Ectodermal cell (in vitro differentiated cells): Measurements from ENCODE around the gene SIDT1. TPM values are rescaled to one million over a fixed set of nuclear protein-coding genes. Genes with fewer than 3 reads are reported as not detected.

Source experiments
- H3K27ac ChIP-seq: 2 replicates; pipeline ENCODE4 v1.7.0; 2013; ENCODE audit warnings: mild to moderate bottlenecking, low read depth, low read length; ENCODE audit not compliant: insufficient read depth, poor library complexity, severe bottlenecking
- H3K27me3 ChIP-seq: 2 replicates; pipeline ENCODE4 v1.7.0; 2013; ENCODE audit warnings: mild to moderate bottlenecking, low read length; ENCODE audit not compliant: insufficient read depth, control insufficient read depth, poor library complexity, severe bottlenecking
- H3K36me3 ChIP-seq: one replicate; pipeline ENCODE4 v1.7.0; 2013; ENCODE audit warnings: low read length; ENCODE audit not compliant: control insufficient read depth, insufficient read depth
- H3K4me1 ChIP-seq: one replicate; pipeline ENCODE4 v1.7.0; 2013; ENCODE audit warnings: low read length; ENCODE audit not compliant: control insufficient read depth, insufficient read depth
- H3K4me3 ChIP-seq: 2 replicates; pipeline ENCODE4 v1.7.0; 2013; ENCODE audit warnings: low read depth, low read length, control low read depth; ENCODE audit not compliant: insufficient read depth
- H3K9me3 ChIP-seq: 2 replicates; pipeline ENCODE4 v1.7.0; 2013; ENCODE audit warnings: mild to moderate bottlenecking, low read length, moderate library complexity; ENCODE audit not compliant: control insufficient read depth
- WGBS, 2 experiments: methylation state at CpG; one replicate each; pipeline ENCODE4 v1.1.7; 2013; ENCODE audit warnings: missing lambda C conversion rate in 2 of 2; 5-methylcytosine and 5-hydroxymethylcytosine counted together
- polyA plus RNA-seq, 4 experiments: library from polyadenylated mRNA; stranded (reverse); fragments of 50-300 nt; gene quantifications; one replicate each; pipeline ENCODE4 v1.2.3, GENCODE V29; 2013

Gene SIDT1
- not detected for polyA plus RNA-seq (2013, experiment 1 of 4)
- polyA plus RNA-seq (2013, experiment 2 of 4), result 0.04 TPM
- 0.32 TPM for polyA plus RNA-seq (2013, experiment 3 of 4)
- polyA plus RNA-seq (2013, experiment 4 of 4), result 0.04 TPM

- Histone ChIP-seq H3K27ac (no peak within 1 kb of the TSS), H3K36me3 (no peaks in the 10 kb centered on the region), H3K4me3 (peak within 1 kb of the TSS; percentile 37), H3K9me3 (no peaks in the 10 kb centered on the region), H3K4me1 (peaks cover 3% of the 10 kb centered on the region), H3K27me3 (peaks cover 92% of the 10 kb centered on the region)
- 16 to 17% methylated on average over 16 to 18 of the region's 18 CpGs for WGBS, 2 experiments
Observed at GRCh38 chr3:113531826-113532697, at the start of gene SIDT1. Gene SIDT1, plus strand, starts transcription at chr3:113532555. Its CDS starts 467 bp downstream, at chr3:113533022.

- 83 to 91% methylated on average over 8 of the region's 8 CpGs for WGBS, 2 experiments
- Histone ChIP-seq H3K27ac (no peak overlapping the region), H3K36me3 (peaks cover 12% of the 10 kb centered on the region), H3K9me3 (no peaks in the 10 kb centered on the region), H3K27me3 (no peaks in the 10 kb centered on the region), H3K4me1 (no peaks in the 10 kb centered on the region), H3K4me3 (no peak overlapping the region)
Observed at GRCh38 chr3:113485161-113485609, 47.2 kb upstream of the SIDT1 start.

GRCh38 chr3:113495035-113495434, 37.3 kb upstream of the SIDT1 start:
- Histone ChIP-seq H3K4me3 (no peak overlapping the region), H3K4me1 (no peaks in the 10 kb centered on the region), H3K27ac (no peak overlapping the region), H3K36me3 (peaks cover 17% of the 10 kb centered on the region), H3K9me3 (no peaks in the 10 kb centered on the region), H3K27me3 (no peaks in the 10 kb centered on the region)
- 92 to 94% methylated on average over 2 of the region's 2 CpGs for WGBS, 2 experiments

GRCh38 chr3:113496924-113497323, 35.4 kb upstream of the SIDT1 start:
- Histone ChIP-seq H3K9me3 (no peaks in the 10 kb centered on the region), H3K36me3 (peaks cover 17% of the 10 kb centered on the region), H3K27me3 (no peaks in the 10 kb centered on the region), H3K27ac (no peak overlapping the region), H3K4me3 (no peak overlapping the region), H3K4me1 (no peaks in the 10 kb centered on the region)

GRCh38 chr3:113498221-113499005, 33.9 kb upstream of the SIDT1 start:
- Histone ChIP-seq H3K27me3 (no peaks in the 10 kb centered on the region), H3K27ac (no peak overlapping the region), H3K9me3 (no peaks in the 10 kb centered on the region), H3K36me3 (peaks cover 10% of the 10 kb centered on the region), H3K4me3 (no peak overlapping the region), H3K4me1 (no peaks in the 10 kb centered on the region)
- 92 to 95% methylated on average over 5 of the region's 5 CpGs for WGBS, 2 experiments

GRCh38 chr3:113499081-113499480, 33.3 kb upstream of the SIDT1 start:
- H3K27ac ChIP-seq, result no peak overlapping the region
- H3K27me3 ChIP-seq, result no peaks in the 10 kb centered on the region
- 76 to 94% methylated on average over 1 of the region's 1 CpG for WGBS, 2 experiments
- H3K9me3 ChIP-seq, result no peaks in the 10 kb centered on the region
- H3K4me3 ChIP-seq, result no peak overlapping the region
- peaks cover 5% of the 10 kb centered on the region for H3K36me3 ChIP-seq
- H3K4me1 ChIP-seq, result no peaks in the 10 kb centered on the region

GRCh38 chr3:113501597-113501996, 30.8 kb upstream of the SIDT1 start:
- 86 to 89% methylated on average over 2 of the region's 2 CpGs for WGBS, 2 experiments

GRCh38 chr3:113505867-113506266, 26.5 kb upstream of the SIDT1 start:
- Histone ChIP-seq H3K27ac (no peak overlapping the region), H3K9me3 (no peaks in the 10 kb centered on the region), H3K4me1 (no peaks in the 10 kb centered on the region), H3K36me3 (no peaks in the 10 kb centered on the region), H3K4me3 (no peak overlapping the region), H3K27me3 (no peaks in the 10 kb centered on the region)
- 93 to 97% methylated on average over 3 of the region's 3 CpGs for WGBS, 2 experiments

More at GRCh38 chr3:113501597-113501996, 30.8 kb upstream of the SIDT1 start:
- H3K9me3 ChIP-seq, result no peaks in the 10 kb centered on the region
- no peaks in the 10 kb centered on the region for H3K4me1 ChIP-seq
- peaks cover 5% of the 10 kb centered on the region for H3K36me3 ChIP-seq
- H3K4me3 ChIP-seq, result no peak overlapping the region
- H3K27me3 ChIP-seq, result no peaks in the 10 kb centered on the region
- H3K27ac ChIP-seq, result no peak overlapping the region

- Histone ChIP-seq H3K36me3 (no peaks in the 10 kb centered on the region), H3K9me3 (no peaks in the 10 kb centered on the region), H3K4me3 (no peak overlapping the region), H3K4me1 (no peaks in the 10 kb centered on the region), H3K27me3 (no peaks in the 10 kb centered on the region), H3K27ac (no peak overlapping the region)
- WGBS, 2 experiments, result 95 to 96% methylated on average over 3 to 4 of the region's 4 CpGs
Observed at GRCh38 chr3:113507501-113508067, 24.8 kb upstream of the SIDT1 start.

GRCh38 chr3:113508966-113509365, 23.4 kb upstream of the SIDT1 start:
- H3K4me3 ChIP-seq, result no peak overlapping the region
- H3K27ac ChIP-seq, result no peak overlapping the region
- no peaks in the 10 kb centered on the region for H3K27me3 ChIP-seq
- peaks cover 7% of the 10 kb centered on the region for H3K4me1 ChIP-seq
- H3K36me3 ChIP-seq, result no peaks in the 10 kb centered on the region
- no peaks in the 10 kb centered on the region for H3K9me3 ChIP-seq
- 100% methylated on average over 1 of the region's 1 CpG for WGBS, 2 experiments
